DMS79 (cell line): ENCODE data around the gene SLC28A1.

Experiments
- DNase-seq: peaks from one replicate; lab custom pipeline; 2025; lab: John Stamatoyannopoulos, UW

The SLC28A1 gene

GRCh38 chr15:84886211-84886983 is 1.9 kb downstream of the SLC28A1 start:
- DNase-seq: no peak

DNA sequence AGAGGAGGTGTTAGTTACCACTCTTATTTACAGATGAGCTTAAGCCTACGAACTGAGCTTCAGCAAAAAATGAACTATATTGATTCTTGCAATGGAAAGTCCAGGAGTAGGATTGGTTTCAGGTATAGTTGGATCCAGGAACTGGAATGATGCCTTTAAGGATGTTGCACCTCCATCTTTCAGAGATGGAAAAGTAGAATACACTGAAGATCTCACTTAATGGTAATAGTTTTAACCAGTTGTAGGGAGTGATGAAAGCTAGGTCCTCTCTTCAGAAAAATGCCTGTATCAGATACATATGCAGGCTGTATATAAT is 2.5 kb downstream of the SLC28A1 start:
- no peak for DNase-seq

GRCh38 chr15:84887938-84888337 is 3.5 kb downstream of the SLC28A1 start:
- DNase-seq: no peak

DNA sequence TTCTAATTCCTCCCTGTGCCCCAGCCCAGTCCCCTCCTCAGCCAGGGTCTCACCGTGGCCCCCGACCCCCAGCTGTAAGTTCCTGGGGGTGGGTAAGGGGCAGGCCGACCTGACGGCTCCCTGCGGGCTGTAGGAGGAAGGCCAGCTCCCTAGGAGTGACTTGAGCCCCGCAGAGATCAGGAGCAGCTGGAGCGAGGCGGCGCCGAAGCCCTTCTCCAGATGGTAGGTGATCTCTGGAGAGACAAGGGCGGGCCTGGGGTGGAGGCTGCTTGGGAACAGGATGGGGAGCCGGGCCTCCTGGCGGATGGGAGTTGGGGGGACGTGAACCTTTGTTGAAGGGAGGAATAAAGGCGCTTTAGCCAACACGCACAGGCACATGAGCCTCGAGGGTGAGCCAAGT is 4.2 kb downstream of the SLC28A1 start:
- no peak for DNase-seq

DNA sequence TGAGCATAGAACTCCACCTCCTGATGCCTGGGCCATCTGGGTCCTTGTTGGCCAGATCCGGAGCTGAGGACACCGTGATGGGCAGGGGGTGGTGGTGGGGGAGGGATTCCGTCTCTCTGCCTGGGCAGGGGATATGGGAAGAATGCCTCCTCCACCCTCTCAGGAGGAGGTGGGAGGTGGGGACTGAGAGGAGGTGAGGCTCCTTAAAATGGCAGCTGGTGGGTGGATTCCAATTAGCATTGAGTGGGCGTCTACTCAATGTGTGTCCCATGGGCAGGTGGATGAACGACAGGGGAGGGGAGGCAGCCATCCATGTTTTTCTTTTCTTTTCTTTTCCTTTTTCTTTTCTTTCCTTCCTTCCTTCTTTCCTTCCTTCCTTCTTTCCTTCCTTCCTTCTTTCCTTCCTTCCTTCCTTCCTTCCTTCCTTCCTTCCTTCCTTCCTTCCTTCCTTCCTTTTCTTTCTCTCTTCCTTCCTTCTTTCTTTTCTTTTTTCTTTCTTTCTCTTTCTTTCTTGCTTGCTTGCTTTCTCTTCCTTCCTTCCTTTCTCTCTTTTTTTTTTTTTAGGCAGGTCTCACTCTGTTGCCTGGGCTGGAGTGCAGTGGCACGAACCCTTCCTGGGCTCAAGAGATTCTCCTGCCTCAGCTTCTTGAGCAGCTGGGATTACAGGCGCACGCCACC is 5.0 kb downstream of the SLC28A1 start:
- DNase-seq: no peak

DNA sequence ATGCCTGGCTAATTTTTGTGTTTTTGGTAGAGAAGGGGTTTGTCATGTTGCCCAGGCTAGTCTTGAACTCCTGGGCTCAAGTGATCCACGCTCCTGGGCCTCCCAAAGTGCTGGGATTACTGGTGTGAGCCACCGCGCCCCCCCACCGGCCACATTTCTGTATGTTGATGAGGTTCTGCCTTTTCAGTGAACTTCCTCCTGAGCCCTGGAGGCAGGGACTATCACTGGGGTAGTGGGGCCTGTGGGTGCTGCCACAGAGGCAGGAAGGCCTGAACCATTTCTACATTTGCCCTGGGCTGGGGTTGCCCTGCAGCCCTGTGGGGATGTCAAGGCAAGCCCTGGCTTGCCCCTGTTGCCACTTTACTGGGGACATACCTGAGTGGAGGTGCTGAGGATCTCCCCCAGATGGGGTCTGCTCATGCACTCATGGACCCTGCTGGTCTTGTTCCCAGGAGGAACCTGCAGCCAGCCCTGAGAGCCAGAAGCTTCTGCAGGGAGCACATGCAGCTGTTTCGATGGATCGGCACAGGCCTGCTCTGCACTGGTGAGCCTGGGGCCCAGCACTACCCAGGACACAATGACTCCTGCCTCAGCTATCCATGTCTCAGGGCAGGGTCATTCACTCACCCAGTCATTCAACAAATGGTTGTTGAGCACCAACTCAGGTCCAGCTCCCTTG is 5.7 kb downstream of the SLC28A1 start:
- no peak for DNase-seq

DNA sequence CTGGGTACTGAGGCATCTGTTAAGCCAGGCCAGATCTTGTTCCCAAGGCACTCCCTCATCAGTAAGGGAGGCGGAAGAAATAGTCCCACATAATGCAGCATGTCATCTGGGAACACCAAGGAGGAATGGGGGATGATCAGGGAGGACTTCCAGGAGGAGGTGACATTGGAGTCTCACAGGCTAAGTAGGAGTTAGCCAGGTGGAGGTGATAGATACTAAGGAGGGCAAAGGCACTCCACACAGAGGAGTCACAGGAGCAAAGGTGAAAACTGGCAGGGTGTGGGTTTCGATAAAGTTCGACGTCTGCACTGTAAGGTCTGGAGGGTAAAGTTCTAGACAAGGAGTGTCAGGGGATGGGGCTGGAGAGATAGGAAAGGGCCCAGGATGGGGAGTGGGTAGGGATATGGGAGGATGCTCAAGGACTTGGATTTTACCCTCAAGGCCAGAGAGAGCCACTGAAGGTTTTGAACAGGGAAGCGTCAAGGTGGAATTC is 6.3 kb downstream of the SLC28A1 start:
- no peak for DNase-seq

DNA sequence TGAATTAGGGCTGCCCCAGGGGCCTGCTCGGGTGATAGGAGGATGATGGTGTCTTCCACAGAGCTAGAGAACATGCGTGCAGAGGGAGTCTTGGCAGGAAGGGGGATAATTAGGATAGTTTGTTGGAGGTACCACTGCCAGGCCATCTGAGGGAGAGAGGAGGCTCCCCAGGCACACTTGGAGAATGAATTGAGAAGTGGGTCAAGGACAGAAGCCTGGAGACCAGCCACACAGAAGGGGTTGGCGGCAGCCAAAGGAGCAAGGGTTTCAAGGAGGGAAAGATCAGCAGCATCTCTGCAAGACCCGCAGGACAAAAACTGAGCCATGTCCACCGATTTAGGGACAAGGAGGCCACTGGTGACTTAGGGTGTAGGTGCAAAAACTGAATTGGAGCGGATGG is 6.9 kb downstream of the SLC28A1 start:
- no peak for DNase-seq

DNA sequence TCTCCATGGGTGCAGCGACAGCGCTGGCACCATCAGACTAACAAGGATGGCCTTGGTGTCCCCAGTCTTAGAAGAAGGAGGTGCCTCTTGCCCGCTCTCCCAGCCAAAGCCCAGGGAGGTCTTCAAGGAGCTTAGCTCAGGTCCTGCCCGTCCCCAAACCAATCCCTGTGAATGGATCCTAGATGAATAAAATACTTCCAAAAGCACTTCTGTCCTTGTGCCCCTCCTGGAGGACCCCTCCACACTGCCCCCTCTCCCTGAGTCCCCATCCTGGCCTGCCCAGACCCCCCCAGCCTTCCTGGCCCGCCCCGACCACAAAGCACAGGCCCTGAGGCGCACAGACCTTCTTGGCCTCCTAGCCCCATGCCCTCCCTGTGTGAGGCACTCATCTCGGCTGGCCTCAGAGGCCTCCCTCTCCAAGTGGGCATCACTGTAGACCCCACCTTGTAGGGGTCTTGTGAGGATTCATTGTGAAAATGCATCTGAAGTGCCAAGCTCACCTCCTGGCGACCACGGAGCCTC is 8.4 kb downstream of the SLC28A1 start:
- no peak for DNase-seq

DNA sequence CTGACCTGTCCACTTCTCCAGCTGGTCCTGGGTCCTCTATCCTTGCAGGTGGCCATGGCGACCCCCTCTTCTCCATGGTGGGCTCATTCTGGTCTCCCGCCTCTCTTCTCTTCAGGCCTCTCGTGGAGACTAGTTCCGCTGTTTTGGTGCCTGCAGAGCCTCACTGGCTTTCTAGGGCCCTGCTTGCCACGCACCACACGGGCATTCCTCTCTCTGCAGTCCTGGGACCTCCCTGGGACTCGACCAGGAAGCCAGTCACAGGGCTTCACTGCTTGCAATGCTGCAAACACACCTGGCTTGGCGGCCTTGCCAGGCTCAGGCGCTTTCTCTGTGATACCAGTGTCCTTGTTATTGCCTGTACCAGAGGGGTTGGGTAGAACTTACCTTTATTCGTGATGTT is 9.1 kb downstream of the SLC28A1 start:
- no peak for DNase-seq

GRCh38 chr15:84894736-84895425 is 10.4 kb downstream of the SLC28A1 start:
- no peak for DNase-seq

DNA sequence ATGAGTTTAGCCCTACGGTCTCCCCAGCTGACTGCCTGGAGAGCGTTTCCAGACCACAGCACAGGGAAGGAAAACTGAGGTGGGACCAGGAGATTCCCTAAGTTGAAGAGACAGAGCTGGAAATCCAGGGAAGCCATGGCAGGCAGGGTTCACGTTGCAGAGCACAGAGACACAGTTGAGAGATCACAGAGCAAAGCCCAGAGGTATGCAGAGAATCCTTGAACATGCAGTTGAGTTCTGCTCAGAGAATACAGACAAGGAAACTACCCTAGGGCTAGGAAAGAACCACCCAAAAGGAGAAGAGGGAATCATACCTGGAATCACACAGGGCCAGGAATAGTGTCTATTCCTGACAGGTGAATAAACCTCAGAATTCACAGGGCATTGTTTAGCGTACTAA is 14.3 kb downstream of the SLC28A1 start:
- no peak for DNase-seq

- no peak for DNase-seq
These were observed 15.3 kb downstream of the SLC28A1 start for GRCh38 chr15:84899750-84900149.

DNA sequence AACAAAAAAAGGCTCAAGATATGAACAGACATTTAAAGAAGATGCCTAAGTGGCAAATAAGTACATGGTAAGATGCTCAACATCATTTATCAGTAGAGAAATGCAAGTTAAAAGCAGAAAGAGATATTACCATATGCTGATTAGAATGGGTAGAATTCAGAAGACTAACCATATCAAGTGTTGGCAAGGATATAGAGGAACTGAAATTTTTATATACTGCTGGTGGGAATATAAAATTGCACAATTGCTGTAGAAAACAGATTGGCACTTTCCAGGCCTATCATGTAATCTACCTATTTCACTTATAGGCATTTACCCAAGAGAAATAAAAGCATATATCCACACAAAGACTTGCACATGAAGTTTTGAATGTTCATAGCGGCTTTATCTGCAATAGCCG is 17.1 kb downstream of the SLC28A1 start:
- DNase-seq: no peak

DNA sequence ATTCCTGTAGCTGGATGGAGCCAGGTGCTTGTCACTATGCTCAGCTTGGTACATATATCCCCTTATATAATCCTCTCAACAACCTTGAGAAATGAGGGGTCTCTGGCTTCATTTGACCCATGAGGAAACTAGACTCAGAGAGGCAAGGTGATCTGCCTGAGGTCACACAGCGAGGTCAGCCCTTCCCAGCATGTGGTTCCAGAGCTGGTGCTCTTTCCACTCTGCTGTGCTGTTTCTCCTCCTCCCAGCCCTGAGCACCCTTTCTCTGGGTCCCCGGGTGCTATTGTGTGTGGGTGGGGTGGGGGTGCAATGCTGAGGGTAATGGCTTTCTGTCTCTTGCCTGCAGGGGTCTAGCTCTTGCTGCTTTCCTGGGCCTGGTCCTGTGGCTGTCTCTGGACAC is 19.3 kb downstream of the SLC28A1 start:
- DNase-seq: no peak

GRCh38 chr15:84904419-84904818 is 20.0 kb downstream of the SLC28A1 start:
- no peak for DNase-seq

DNA sequence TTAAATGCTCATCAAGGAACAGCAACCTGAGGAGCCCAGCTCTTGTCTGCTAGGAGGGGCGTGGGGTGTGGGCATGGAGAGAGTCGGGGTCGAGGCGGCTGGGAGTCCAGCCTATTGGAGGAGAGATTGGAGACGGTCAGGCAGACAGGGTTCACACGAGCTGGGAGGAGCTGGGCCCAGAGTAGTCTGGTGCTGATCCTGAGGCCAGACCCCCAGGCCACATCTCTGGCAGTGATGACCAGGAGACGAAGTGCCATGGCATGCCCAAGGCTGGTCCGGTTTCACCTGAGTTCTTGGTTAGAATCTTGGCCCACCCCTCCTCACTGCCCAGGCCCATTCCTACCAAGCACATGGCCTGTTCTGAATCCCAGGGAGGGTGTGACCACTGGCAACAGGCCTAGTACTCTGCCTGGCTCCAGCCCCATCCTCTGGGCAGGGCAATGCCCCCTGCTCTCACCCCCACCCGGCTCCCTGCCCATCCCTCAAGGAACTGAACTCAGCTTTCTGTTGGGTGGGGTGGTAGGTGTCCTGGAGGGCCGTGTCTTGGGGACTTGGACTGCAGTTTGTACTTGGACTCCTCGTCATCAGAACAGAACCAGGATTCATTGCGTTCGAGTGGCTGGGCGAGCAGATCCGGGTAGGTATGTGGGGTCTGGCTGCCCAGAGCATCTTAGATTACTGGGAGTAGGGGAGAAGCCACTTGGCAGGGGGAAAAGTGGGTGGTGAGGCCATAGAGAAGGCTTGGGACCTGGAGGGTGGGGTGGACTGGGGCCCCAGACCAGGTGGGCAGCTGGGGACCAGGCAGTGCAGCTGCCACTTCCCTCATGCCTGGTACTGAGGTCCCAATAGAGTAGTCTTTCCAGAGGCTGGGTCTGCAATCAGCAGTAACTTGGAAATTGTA is 20.8 kb downstream of the SLC28A1 start:
- no peak for DNase-seq

GRCh38 chr15:84907731-84908130 is 23.3 kb downstream of the SLC28A1 start:
- DNase-seq: no peak

DNA sequence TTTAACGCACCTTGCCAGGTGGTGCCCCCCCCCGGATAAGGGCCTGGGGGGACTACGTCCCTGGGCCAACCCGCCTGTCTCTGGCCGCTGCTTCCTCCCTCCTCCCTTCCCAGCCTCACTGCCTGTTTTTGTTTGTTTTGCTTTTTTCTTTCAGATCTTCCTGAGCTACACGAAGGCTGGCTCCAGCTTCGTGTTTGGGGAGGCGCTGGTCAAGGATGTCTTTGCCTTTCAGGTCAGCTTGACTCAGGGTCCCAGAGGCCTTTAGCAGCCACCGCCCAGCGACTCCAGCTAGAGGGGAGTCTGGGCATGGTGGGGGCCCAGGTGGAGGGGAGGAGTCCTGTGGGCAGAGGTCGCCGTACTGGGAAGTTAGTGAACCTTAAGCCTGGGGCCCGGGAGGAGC is 24.1 kb downstream of the SLC28A1 start:
- DNase-seq: no peak

GRCh38 chr15:84909029-84909428 is 24.6 kb downstream of the SLC28A1 start:
- no peak for DNase-seq

DNA sequence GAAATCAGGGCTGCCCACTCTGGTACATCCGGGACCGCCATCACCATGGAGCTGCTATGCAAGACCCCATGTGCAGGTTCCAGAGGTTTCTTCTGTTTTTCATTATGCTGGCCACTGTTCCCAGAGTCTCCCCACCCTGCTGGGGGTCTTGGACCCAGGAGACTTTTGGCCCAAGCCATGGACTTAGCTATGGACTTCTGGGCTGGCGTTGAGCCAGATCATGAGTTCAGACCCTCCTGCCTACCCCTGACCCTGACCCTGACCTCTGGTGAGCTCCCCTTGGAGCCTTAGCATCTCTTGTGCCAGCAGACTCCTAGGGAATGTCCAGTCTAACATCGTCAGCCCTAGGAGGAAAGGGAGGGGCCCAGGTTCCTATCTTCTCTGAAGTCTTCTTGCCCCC is 25.3 kb downstream of the SLC28A1 start:
- no peak for DNase-seq
